Cardiac muscle cell (in vitro differentiated cells and primary cell): ENCODE results near the gene CLASP1. TPM values are rescaled to one million over a fixed set of nuclear protein-coding genes. Genes with fewer than 3 reads are reported as not detected.

ENCODE experiments used
- DNase-seq, 2 donors: peaks; one replicate each; pipeline versions ENCODE4 v3.0.0 to v3.0.0-alpha.2; 2010 to 2017; ENCODE audit warnings: low read depth in 1 of 2, low spot score in 1 of 2
- H3K27ac ChIP-seq: fragments of 200-600 bp; sonication (generic); 2 replicates; pipeline ENCODE4 v1.5.1; 2016
- H3K27me3 ChIP-seq: fragments of 200-600 bp; sonication (generic); 2 replicates; pipeline ENCODE4 v1.6.0; 2016; ENCODE audit warnings: control low read depth
- H3K36me3 ChIP-seq: fragments of 200-600 bp; sonication (generic); 2 replicates; pipeline ENCODE4 v1.5.1; 2016; ENCODE audit warnings: control low read depth
- H3K4me1 ChIP-seq: fragments of 200-600 bp; sonication (generic); 2 replicates; pipeline ENCODE4 v1.8.1; 2017; ENCODE audit warnings: low read depth, mild to moderate bottlenecking, mixed run types
- H3K4me3 ChIP-seq: fragments of 200-600 bp; sonication (generic); 2 replicates; pipeline ENCODE4 v1.5.1; 2016; ENCODE audit warnings: mild to moderate bottlenecking
- H3K9me3 ChIP-seq: fragments of 200-600 bp; sonication (generic); 2 replicates; pipeline ENCODE4 v1.5.1; 2017; ENCODE audit warnings: low read depth, mild to moderate bottlenecking, control low read depth
- CTCF ChIP-seq: IDR thresholded peaks from 2 replicates; pipeline ENCODE4 v1.5.1; 2012; ENCODE audit warnings: low read depth, mild to moderate bottlenecking, low read length
- polyA plus RNA-seq: library from polyadenylated mRNA; unstranded; fragments of >200 nt; fragmentation: Nextera tagmentation; extraction: Ambion mirVana; gene quantifications from 2 replicates; pipeline ENCODE4 v1.2.1, GENCODE V29; 2016
- total RNA-seq: library from RNA; depleted of rRNA; stranded (reverse); fragments of >200 nt; gene quantifications from 2 replicates; pipeline ENCODE4 v1.2.3, GENCODE V29; 2016

Gene CLASP1
- total and polyA plus RNA-seq, 2 experiments from 2014 or later = 24.8 to 53.0 TPM

GRCh38 chr2:121472470-121472993 is 176.7 kb downstream of the CLASP1 start:
- no peak overlapping the region for H3K4me3 ChIP-seq
- H3K27ac ChIP-seq = peak overlapping the region; percentile 72
- peaks cover 22% of the 10 kb centered on the region for H3K36me3 ChIP-seq
- H3K27me3 ChIP-seq = no peaks in the 10 kb centered on the region
- TF ChIP-seq CTCF = no peak
- no peak for DNase-seq
- peaks cover 36% of the 10 kb centered on the region for H3K4me1 ChIP-seq
- no peaks in the 10 kb centered on the region for H3K9me3 ChIP-seq

GRCh38 chr2:121471532-121472469 is 177.5 kb downstream of the CLASP1 start:
- Histone ChIP-seq H3K4me3 (no peak overlapping the region), H3K27ac (peak overlapping the region; percentile 72)

GRCh38 chr2:121470917-121471316 is 178.3 kb downstream of the CLASP1 start:
- Histone ChIP-seq H3K9me3 (no peaks in the 10 kb centered on the region), H3K4me3 (no peak overlapping the region), H3K4me1 (peaks cover 19% of the 10 kb centered on the region), H3K27me3 (no peaks in the 10 kb centered on the region), H3K36me3 (peaks cover 22% of the 10 kb centered on the region), H3K27ac (no peak overlapping the region)
- DNase-seq = no peak
- TF ChIP-seq CTCF = no peak

More at GRCh38 chr2:121471532-121472469, 177.5 kb downstream of the CLASP1 start:
- Histone ChIP-seq H3K36me3 (peaks cover 22% of the 10 kb centered on the region), H3K9me3 (no peaks in the 10 kb centered on the region), H3K27me3 (no peaks in the 10 kb centered on the region), H3K4me1 (peaks cover 28% of the 10 kb centered on the region)
- peak in 1 of 2 donors; percentile 75 for DNase-seq
- TF ChIP-seq CTCF = no peak

- no peak for TF ChIP-seq CTCF
- peaks cover 10% of the 10 kb centered on the region for H3K4me1 ChIP-seq
- DNase-seq = no peak
- no peaks in the 10 kb centered on the region for H3K9me3 ChIP-seq
- H3K27ac ChIP-seq = no peak overlapping the region
- no peaks in the 10 kb centered on the region for H3K27me3 ChIP-seq
- peaks cover 22% of the 10 kb centered on the region for H3K36me3 ChIP-seq
- H3K4me3 ChIP-seq = no peak overlapping the region
Observed at GRCh38 chr2:121469356-121469755, 179.9 kb downstream of the CLASP1 start.

- no peaks in the 10 kb centered on the region for H3K27me3 ChIP-seq
- no peak overlapping the region for H3K4me3 ChIP-seq
- no peaks in the 10 kb centered on the region for H3K9me3 ChIP-seq
- DNase-seq = no peak
- TF ChIP-seq CTCF = no peak
- H3K36me3 ChIP-seq = peaks cover 22% of the 10 kb centered on the region
- H3K4me1 ChIP-seq = peaks cover 10% of the 10 kb centered on the region
- no peak overlapping the region for H3K27ac ChIP-seq
Observed at GRCh38 chr2:121468936-121469335, 180.3 kb downstream of the CLASP1 start.
